Loucy (cell line): Measurements from ENCODE around the gene C2orf66.

Experiments used
- H2AFZ ChIP-seq: fragments of 200-600 bp; sonication (generic); 2 replicates; pipeline ENCODE4 v1.6.0; 2016; ENCODE audit warnings: antibody characterized with exemption, mild to moderate bottlenecking, low read length, moderate library complexity
- H3F3A ChIP-seq: fragments of 200-600 bp; 2 replicates; pipeline ENCODE4 v1.6.0; 2016; ENCODE audit warnings: antibody characterized with exemption, low read depth, mild to moderate bottlenecking
- H3K27me3 ChIP-seq: fragments of 200-600 bp; sonication (generic); 2 replicates; pipeline ENCODE4 v1.6.1; 2014; ENCODE audit warnings: low read length, mild to moderate bottlenecking; ENCODE audit not compliant: insufficient read depth, poor library complexity, severe bottlenecking
- H3K36me3 ChIP-seq: fragments of 200-600 bp; sonication (generic); 2 replicates; pipeline ENCODE4 v1.6.1; 2016; ENCODE audit warnings: low read length; ENCODE audit not compliant: insufficient read depth
- H3K4me1 ChIP-seq: fragments of 200-600 bp; sonication (generic); 2 replicates; pipeline ENCODE4 v1.5.1; 2014; ENCODE audit warnings: low read length, mild to moderate bottlenecking; ENCODE audit not compliant: insufficient read depth, poor library complexity, severe bottlenecking
- H3K4me2 ChIP-seq: fragments of 200-600 bp; sonication (generic); 2 replicates; pipeline ENCODE4 v1.6.0; 2014; ENCODE audit warnings: antibody characterized with exemption, low read length, low read depth, mild to moderate bottlenecking; ENCODE audit not compliant: poor library complexity, severe bottlenecking
- H3K4me3 ChIP-seq: fragments of 200-600 bp; sonication (generic); 2 replicates; pipeline ENCODE4 v1.5.1; 2014; ENCODE audit warnings: low read length, mild to moderate bottlenecking, mixed read lengths; ENCODE audit not compliant: poor library complexity, severe bottlenecking
- H3K79me2 ChIP-seq: fragments of 200-600 bp; sonication (generic); 2 replicates; pipeline ENCODE4 v1.6.1; 2014; ENCODE audit warnings: low read length; ENCODE audit not compliant: insufficient read depth
- H3K9ac ChIP-seq: fragments of 200-600 bp; sonication (generic); 2 replicates; pipeline ENCODE4 v1.6.0; 2014; ENCODE audit warnings: mild to moderate bottlenecking, low read depth, low read length, moderate library complexity; ENCODE audit not compliant: poor library complexity, severe bottlenecking
- H3K9me2 ChIP-seq: fragments of 200-600 bp; sonication (generic); replicated peaks from 2 replicates; pipeline ENCODE4 v1.6.1; 2016; ENCODE audit warnings: low read depth, low read length, mixed read lengths
- H3K9me3 ChIP-seq: fragments of 200-600 bp; sonication (generic); 2 replicates; pipeline ENCODE4 v1.6.1; 2014; ENCODE audit warnings: mild to moderate bottlenecking, antibody characterized with exemption, low read length, low read depth; ENCODE audit not compliant: insufficient read depth
- H4K20me1 ChIP-seq: fragments of 200-600 bp; sonication (generic); 2 replicates; pipeline ENCODE4 v1.6.0; 2014; ENCODE audit warnings: antibody characterized with exemption, low read length, mild to moderate bottlenecking; ENCODE audit not compliant: insufficient read depth, poor library complexity, severe bottlenecking
- EZH2phosphoT487 ChIP-seq: fragments of 200-600 bp; IDR thresholded peaks from 2 replicates; pipeline ENCODE4 v1.6.1; 2018; ENCODE audit warnings: antibody characterized with exemption, mild to moderate bottlenecking, moderate library complexity, borderline replicate concordance
- TF ChIP-seq, protein P1 (sequence below): fragments of 200-600 bp; sonication (generic); conservative IDR thresholded peaks from 2 replicates; pipeline ENCODE4 v1.5.1; 2014; ENCODE audit warnings: mild to moderate bottlenecking, antibody characterized with exemption, low read length

Gene C2orf66

DNA sequence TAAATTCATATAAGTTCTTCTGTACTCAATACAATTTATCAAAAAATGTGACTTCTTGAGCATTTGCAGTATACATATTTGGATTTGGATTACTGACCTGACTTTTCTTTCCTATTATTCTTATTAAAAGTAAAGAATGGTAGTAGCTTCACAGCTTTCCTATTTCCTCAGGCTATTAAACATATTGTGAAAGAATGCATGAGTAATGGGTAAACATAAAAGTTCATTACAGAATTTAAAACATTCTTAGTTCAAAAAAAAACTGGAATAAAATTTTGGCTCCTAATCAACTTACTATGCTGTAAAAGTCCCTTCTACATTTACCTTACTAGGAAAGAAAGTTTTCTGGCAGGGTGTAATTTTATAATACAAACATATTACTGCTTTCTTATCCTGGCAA is 27.3 kb upstream of the C2orf66 start:
- H3K4me3 ChIP-seq, result no peak overlapping the region
- TF ChIP-seq, protein P1, sequence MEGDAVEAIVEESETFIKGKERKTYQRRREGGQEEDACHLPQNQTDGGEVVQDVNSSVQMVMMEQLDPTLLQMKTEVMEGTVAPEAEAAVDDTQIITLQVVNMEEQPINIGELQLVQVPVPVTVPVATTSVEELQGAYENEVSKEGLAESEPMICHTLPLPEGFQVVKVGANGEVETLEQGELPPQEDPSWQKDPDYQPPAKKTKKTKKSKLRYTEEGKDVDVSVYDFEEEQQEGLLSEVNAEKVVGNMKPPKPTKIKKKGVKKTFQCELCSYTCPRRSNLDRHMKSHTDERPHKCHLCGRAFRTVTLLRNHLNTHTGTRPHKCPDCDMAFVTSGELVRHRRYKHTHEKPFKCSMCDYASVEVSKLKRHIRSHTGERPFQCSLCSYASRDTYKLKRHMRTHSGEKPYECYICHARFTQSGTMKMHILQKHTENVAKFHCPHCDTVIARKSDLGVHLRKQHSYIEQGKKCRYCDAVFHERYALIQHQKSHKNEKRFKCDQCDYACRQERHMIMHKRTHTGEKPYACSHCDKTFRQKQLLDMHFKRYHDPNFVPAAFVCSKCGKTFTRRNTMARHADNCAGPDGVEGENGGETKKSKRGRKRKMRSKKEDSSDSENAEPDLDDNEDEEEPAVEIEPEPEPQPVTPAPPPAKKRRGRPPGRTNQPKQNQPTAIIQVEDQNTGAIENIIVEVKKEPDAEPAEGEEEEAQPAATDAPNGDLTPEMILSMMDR, result no peak
- TF ChIP-seq EZH2phosphoT487, result no peak
- H3K9me3 ChIP-seq, result no peaks in the 10 kb centered on the region
- H3K36me3 ChIP-seq, result peaks cover 26% of the 10 kb centered on the region; the same call in 1 of the 2 replicates
- H3K4me2 ChIP-seq, result no peak overlapping the region
- no peaks in the 10 kb centered on the region for H3K4me1 ChIP-seq
- H3K27me3 ChIP-seq, result no peaks in the 10 kb centered on the region
- no peak overlapping the region for H2AFZ ChIP-seq
- no peaks in the 10 kb centered on the region for H3K9me2 ChIP-seq
- H4K20me1 ChIP-seq, result no peaks in the 10 kb centered on the region
- no peak overlapping the region for H3K9ac ChIP-seq
- no peaks in the 10 kb centered on the region for H3F3A ChIP-seq
- H3K79me2 ChIP-seq, result no peaks in the 10 kb centered on the region

DNA sequence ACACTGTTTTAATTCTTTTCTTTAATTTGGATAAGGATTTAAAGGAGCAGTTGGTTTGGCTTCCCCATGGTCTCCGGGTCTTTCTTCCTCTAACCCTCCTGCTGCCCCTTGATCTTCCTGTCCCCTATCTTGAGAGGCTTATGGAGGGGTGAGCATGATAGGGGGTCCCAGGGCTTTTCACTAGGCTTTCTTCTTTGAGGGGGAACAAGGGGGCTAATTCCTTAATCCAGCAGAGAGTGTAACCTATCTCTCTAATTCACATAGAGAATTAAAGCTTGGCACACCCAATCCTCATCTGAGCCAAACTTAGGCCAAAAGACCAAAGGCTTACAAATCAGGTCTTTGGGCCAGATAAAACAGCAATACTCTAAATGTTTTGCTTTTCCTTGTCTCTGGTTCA is 21.5 kb upstream of the C2orf66 start:
- no peak overlapping the region for H3K9ac ChIP-seq
- no peaks in the 10 kb centered on the region for H3K27me3 ChIP-seq
- H3F3A ChIP-seq, result peaks cover 4% of the 10 kb centered on the region; the same call in 1 of the 2 replicates
- no peak overlapping the region for H3K4me2 ChIP-seq
- no peaks in the 10 kb centered on the region for H3K9me2 ChIP-seq
- H3K4me1 ChIP-seq, result peaks cover 7% of the 10 kb centered on the region
- no peak overlapping the region for H2AFZ ChIP-seq
- H3K4me3 ChIP-seq, result no peak overlapping the region
- no peaks in the 10 kb centered on the region for H3K79me2 ChIP-seq
- TF ChIP-seq, protein P1, result no peak
- TF ChIP-seq EZH2phosphoT487, result no peak
- H4K20me1 ChIP-seq, result no peaks in the 10 kb centered on the region
- no peaks in the 10 kb centered on the region for H3K9me3 ChIP-seq
- no peaks in the 10 kb centered on the region for H3K36me3 ChIP-seq

DNA sequence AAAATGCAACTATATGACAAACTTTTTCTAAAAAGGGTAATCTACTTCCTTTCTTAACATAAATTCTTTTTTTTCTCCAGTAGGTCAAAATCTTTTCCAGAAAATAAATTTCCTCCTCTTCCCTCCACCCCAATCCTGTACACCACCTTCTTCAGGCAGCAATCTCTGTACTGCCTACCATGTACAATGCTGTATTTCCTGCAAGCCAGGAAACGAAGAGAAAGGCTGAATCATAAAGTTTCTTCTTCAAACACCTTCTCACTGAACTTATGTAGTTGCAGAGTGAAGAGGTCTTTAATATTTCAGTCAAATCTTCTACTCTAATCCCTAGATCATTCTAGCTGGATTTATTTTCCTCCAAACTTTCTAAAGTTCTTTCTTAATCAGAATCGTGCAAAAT is 18.2 kb upstream of the C2orf66 start:
- Histone ChIP-seq H3F3A (peaks cover 4% of the 10 kb centered on the region; the same call in 1 of the 2 replicates), H3K4me3 (no peak overlapping the region), H3K36me3 (no peaks in the 10 kb centered on the region), H3K79me2 (no peaks in the 10 kb centered on the region), H3K4me2 (peak overlapping the region; percentile 13), H3K9me3 (no peaks in the 10 kb centered on the region), H3K9me2 (no peaks in the 10 kb centered on the region), H3K4me1 (peaks cover 7% of the 10 kb centered on the region), H2AFZ (no peak overlapping the region), H3K9ac (no peak overlapping the region), H4K20me1 (no peaks in the 10 kb centered on the region), H3K27me3 (no peaks in the 10 kb centered on the region)
- no peak for TF ChIP-seq EZH2phosphoT487
- TF ChIP-seq, protein P1, result no peak
